Activated CD4-positive, alpha-beta T cell treated with anti-CD3 and anti-CD28 coated beads, Interleukin-2, amount 10 ng/mL, durations not matched to agents 24 days and 14 days (primary cell): Measurements from ENCODE around the gene VPS9D1. TPM values are rescaled to one million over a fixed set of nuclear protein-coding genes. Genes with fewer than 3 reads are reported as not detected.

Experiments used
- DNase-seq: peaks from one replicate; pipeline ENCODE4 v3.0.0; 2022
- H3K27ac Mint-ChIP-seq: one replicate; pipeline ENCODE4 v1.8.0; 2022; ENCODE audit warnings: mild to moderate bottlenecking, mixed read lengths
- H3K27me3 Mint-ChIP-seq: one replicate; pipeline ENCODE4 v1.8.0; 2022; ENCODE audit warnings: mixed read lengths
- H3K36me3 Mint-ChIP-seq: one replicate; pipeline ENCODE4 v1.8.0; 2022; ENCODE audit warnings: low read depth, mild to moderate bottlenecking, mixed read lengths
- H3K4me1 Mint-ChIP-seq: one replicate; pipeline ENCODE4 v1.8.0; 2021; ENCODE audit warnings: mixed read lengths
- H3K4me3 Mint-ChIP-seq: one replicate; pipeline ENCODE4 v1.8.0; 2022; ENCODE audit warnings: mild to moderate bottlenecking, moderate library complexity, mixed read lengths
- H3K9me3 Mint-ChIP-seq: one replicate; pipeline ENCODE4 v1.8.0; 2021; ENCODE audit warnings: mixed read lengths
- intact Hi-C: fragments of 100-400 bp; cut with micrococcal nuclease; formaldehyde crosslinking; loops from one replicate; pipeline ENCODE4 v1.15.1; 2023
- total RNA-seq: library from RNA; stranded (reverse); gene quantifications from 2 replicates; pipeline ENCODE4 v1.2.3, GENCODE V29; 2022

VPS9D1 gene
- total RNA-seq, 1 donor from 2014 or later = 3.9 TPM

DNA sequence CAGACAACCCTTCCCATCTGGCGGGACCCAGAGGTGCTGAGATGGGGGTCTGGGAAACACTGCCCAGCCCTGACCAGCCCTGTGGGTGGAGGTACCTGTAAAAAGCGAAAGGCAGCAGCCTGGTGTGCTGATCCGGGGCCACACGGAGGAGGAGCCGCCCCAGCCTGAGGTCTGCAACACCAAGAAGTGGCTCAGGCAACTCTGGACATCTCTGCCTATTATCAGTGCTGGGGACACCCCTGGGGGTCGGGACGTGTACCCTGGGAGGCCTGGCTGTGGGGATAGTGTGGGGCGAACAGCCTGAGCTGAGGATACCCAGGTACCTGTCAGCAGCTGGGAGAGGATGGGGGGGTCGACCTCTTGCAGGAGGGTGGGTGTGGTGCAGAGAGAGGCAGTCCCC is 18.7 kb upstream of the VPS9D1 start:
- no peaks in the 10 kb centered on the region for H3K9me3 Mint-ChIP-seq
- no peaks in the 10 kb centered on the region for H3K27me3 Mint-ChIP-seq
- H3K27ac Mint-ChIP-seq = no peak overlapping the region

DNA sequence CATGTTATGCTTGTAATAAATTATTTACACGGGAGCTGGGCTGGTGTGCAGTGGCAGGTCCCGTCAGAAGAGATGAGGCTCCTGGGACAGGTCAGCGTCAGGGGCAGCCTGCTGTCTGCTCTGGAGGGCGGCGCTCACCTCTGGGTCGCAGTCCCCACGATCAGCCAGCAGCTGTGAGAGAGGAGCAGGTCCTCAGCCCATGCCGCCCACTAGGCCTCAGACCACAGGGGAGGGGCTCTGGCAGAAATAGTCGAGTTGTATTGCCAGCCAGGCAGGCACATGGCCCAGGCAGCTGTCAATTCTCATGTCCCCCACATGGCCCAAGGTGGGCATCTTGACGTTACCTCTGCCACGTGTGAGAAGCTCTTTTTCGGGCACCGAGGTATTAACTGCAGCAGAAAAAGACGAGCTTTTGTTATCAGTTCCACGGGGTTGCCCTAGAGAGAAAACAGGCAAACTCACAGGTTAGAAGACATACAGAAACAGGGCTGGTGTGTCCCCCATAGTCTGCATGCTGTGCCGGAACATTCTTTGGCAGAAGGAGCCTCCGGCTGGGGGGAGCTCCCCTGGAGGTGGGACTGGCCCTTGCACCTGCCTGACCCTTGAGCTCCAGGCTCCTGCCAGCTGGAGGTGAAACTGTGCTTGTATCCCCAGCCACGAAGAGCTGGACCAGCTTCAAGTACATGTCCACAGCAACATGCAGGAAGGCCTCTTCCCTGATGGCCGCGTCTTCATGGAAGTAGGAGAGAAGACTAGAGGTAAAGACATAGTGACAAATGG is 18.0 kb upstream of the VPS9D1 start:
- intact Hi-C loops = no loop called here
- peaks cover 68% of the 10 kb centered on the region for H3K36me3 Mint-ChIP-seq
- peaks cover 22% of the 10 kb centered on the region for H3K4me1 Mint-ChIP-seq
- H3K27me3 Mint-ChIP-seq = no peaks in the 10 kb centered on the region
- no peak for DNase-seq
- H3K4me3 Mint-ChIP-seq = no peak overlapping the region
- no peaks in the 10 kb centered on the region for H3K9me3 Mint-ChIP-seq
- peak overlapping the region; percentile 51 for H3K27ac Mint-ChIP-seq

More for the DNA sequence above, 18.7 kb upstream of the VPS9D1 start:
- intact Hi-C loops = no loop called here
- no peak overlapping the region for H3K4me3 Mint-ChIP-seq
- peaks cover 67% of the 10 kb centered on the region for H3K36me3 Mint-ChIP-seq
- H3K4me1 Mint-ChIP-seq = peaks cover 21% of the 10 kb centered on the region
- DNase-seq = no peak

DNA sequence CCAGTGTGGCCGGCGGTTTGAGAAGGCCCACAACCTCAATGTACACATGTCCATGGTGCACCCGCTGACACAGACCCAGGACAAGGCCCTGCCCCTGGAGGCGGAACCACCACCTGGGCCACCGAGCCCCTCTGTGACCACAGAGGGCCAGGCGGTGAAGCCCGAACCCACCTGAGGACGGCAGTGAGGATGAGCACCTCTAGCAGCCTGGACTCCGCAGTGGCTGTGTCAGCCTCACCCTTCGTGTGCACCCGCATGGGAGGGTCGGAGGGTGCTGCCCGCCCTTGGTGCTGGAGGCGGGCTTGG is 17.3 kb upstream of the VPS9D1 start:
- Mint-ChIP-seq H3K27me3 (no peaks in the 10 kb centered on the region), H3K4me3 (no peak overlapping the region), H3K27ac (no peak overlapping the region), H3K9me3 (no peaks in the 10 kb centered on the region), H3K36me3 (peaks cover 70% of the 10 kb centered on the region), H3K4me1 (peaks cover 22% of the 10 kb centered on the region)
- intact Hi-C loops = no loop called here
- DNase-seq = no peak

DNA sequence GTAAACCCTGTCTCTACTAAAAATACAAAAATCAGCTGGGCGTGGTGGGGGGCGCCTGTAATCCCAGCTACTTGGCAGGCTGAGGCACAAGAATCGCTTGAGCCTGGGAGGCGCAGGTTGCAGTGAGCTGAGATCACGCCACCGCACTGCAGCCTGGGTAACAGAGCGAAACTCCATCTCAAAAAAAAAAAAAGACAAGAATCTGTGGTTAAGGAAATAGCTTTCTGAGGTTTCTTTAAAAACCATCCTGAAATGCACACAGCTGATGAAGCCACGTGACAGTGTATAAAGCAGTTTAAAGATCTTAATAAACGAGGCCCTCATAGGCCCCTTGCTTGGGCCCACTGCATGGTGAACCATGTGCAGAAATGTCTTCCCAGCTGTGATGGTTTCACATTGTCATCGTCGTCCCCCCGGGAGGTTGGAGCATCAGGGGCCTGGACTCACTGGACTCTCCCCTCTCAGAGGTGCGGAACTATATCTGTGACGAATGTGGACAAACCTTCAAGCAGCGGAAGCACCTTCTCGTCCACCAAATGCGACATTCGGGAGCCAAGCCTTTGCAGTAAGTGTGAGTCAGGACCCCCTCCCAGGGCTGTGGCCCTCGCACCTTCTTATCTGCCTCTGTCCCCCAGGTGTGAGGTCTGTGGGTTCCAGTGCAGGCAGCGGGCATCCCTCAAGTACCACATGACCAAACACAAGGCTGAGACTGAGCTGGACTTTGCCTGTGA is 16.8 kb upstream of the VPS9D1 start:
- Mint-ChIP-seq H3K9me3 (no peaks in the 10 kb centered on the region), H3K27ac (peak overlapping the region; percentile 70), H3K27me3 (no peaks in the 10 kb centered on the region), H3K36me3 (peaks cover 72% of the 10 kb centered on the region), H3K4me1 (peaks cover 20% of the 10 kb centered on the region), H3K4me3 (peak overlapping the region; percentile 32)
- DNase-seq = peak; percentile 85
- intact Hi-C loops = loop anchor here (1.0 kb wide), 1 partner anchor 16 kb away; the partner anchor contains the start of gene ZNF276

DNA sequence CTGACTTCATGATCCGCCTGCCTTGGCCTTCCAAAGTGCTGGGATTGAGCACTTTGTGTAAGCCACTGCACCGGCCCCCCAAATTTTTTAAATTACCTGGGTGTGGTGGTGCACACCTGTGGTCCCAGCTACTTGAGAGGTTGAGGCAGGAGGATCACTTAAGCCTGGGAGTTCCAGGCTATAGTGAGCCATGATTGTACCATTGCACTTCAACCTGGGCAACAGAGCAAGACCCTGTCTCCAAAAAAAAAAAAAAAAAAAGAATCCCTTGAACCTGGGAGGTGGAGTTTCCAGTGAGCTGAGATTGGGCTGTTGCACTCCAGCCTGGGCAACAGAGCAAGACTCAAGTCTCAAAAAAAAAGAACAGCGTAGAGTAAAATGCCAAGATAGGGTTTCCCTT is 15.9 kb upstream of the VPS9D1 start:
- no peak for DNase-seq
- H3K4me3 Mint-ChIP-seq = peak overlapping the region; percentile 44
- H3K4me1 Mint-ChIP-seq = peaks cover 22% of the 10 kb centered on the region
- H3K9me3 Mint-ChIP-seq = no peaks in the 10 kb centered on the region
- H3K36me3 Mint-ChIP-seq = peaks cover 77% of the 10 kb centered on the region
- peak overlapping the region; percentile 51 for H3K27ac Mint-ChIP-seq
- intact Hi-C loops = no loop called here
- no peaks in the 10 kb centered on the region for H3K27me3 Mint-ChIP-seq

DNA sequence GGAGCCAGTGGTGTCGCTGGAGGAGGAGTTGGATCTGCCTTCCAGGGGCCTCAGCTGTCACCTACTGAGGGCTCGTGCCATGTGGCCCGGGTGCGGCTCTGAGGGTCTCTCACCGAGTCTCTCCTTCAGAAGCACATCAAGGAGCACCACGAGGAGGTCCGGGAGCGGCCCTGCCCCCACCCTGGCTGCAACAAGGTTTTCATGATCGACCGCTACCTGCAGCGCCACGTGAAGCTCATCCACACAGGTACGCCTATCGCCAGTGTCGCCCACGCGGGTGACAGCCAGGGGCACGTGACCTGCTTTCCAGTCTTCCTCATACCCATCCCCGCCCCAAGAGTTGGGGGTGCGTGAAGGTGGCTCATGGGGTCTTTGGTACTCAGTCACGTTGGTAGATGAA is 13.1 kb upstream of the VPS9D1 start:
- no peak overlapping the region for H3K27ac Mint-ChIP-seq
- no peaks in the 10 kb centered on the region for H3K27me3 Mint-ChIP-seq
- DNase-seq = no peak
- H3K4me3 Mint-ChIP-seq = no peak overlapping the region
- no peaks in the 10 kb centered on the region for H3K9me3 Mint-ChIP-seq
- H3K36me3 Mint-ChIP-seq = peaks cover 76% of the 10 kb centered on the region
- peaks cover 27% of the 10 kb centered on the region for H3K4me1 Mint-ChIP-seq
- intact Hi-C loops = no loop called here

DNA sequence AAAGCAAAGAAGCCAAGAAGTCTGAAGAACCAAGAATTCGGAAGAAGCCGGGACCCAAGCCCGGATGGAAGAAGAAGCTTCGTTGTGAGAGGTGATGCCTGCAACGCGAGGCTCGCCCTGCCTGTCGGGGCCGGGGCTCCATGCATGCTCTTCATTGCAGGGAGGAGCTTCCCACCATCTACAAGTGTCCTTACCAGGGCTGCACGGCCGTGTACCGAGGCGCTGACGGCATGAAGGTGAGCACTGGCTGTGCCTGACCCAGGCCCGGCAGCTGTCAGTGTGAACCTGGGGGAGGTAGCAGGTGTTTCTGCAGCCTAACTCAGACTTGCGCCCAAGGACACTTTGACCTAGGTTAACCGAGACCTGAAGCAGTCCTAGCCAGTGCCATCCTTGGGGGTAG is 12.6 kb upstream of the VPS9D1 start:
- intact Hi-C loops = no loop called here
- H3K4me3 Mint-ChIP-seq = no peak overlapping the region
- DNase-seq = no peak
- H3K27ac Mint-ChIP-seq = no peak overlapping the region
- H3K36me3 Mint-ChIP-seq = peaks cover 74% of the 10 kb centered on the region
- peaks cover 25% of the 10 kb centered on the region for H3K4me1 Mint-ChIP-seq
- H3K27me3 Mint-ChIP-seq = no peaks in the 10 kb centered on the region
- no peaks in the 10 kb centered on the region for H3K9me3 Mint-ChIP-seq

DNA sequence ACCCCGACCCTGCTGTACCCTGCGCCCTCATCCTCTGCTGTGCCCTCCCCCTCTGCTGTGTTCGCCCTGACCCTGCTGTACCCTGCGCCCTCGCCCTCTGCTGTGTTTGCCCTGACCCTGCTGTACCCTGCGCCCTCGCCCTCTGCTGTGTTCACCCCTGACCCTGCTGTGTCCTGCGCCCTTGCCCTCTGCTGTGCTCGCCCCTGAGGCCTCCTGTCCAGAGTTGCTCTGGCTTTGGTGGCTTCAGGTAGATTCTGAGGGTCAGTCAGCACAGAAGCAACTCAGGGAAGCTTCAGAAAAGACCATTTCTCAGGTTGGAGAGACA is 12.2 kb upstream of the VPS9D1 start:
- H3K27ac Mint-ChIP-seq = no peak overlapping the region
- H3K9me3 Mint-ChIP-seq = no peaks in the 10 kb centered on the region
- H3K4me3 Mint-ChIP-seq = no peak overlapping the region
- no peak for DNase-seq
- H3K27me3 Mint-ChIP-seq = no peaks in the 10 kb centered on the region
- H3K4me1 Mint-ChIP-seq = peaks cover 24% of the 10 kb centered on the region
- H3K36me3 Mint-ChIP-seq = peaks cover 71% of the 10 kb centered on the region
- intact Hi-C loops = no loop called here

DNA sequence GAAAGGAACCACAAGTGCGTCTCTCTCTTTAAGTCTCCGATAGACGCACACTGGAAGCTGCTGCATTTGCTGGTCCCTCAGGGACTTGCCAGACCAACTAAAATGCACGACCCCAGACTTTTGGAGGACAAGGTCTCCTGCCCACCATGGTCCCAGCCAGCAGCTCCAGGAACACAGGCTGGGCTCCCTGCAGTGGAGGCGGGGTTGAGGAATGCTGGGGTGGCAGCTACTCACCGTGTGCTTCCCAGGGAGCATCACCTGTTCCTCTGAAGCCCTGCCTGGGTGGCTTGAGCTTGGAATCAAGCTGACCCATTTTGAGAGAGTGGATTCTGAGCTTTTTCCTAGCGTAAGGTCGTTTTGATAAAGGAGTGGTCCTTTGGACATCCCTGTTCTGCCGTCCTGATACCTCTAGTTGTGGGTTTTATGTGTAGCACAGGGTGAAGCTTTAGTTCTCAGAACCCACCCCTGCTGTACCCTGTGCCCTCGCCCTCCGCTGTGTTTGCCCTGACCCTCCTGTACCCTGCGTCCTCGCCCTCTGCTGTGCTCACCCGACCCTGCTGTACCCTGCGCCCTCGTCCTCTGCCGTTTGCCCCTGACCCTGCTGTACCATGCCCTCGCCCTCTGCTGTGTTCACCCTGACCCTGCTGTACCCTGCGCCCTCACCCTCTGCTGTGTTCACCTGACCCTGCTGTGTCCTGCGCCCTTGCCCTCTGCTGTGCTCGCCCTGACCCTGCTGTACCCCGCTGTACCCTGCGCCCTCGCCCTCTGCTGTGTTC is 11.6 kb upstream of the VPS9D1 start:
- H3K4me1 Mint-ChIP-seq = peaks cover 18% of the 10 kb centered on the region
- H3K27ac Mint-ChIP-seq = peak overlapping the region; percentile 12
- H3K27me3 Mint-ChIP-seq = no peaks in the 10 kb centered on the region
- H3K9me3 Mint-ChIP-seq = no peaks in the 10 kb centered on the region
- no peak overlapping the region for H3K4me3 Mint-ChIP-seq
- no peak for DNase-seq
- intact Hi-C loops = no loop called here
- peaks cover 70% of the 10 kb centered on the region for H3K36me3 Mint-ChIP-seq

DNA sequence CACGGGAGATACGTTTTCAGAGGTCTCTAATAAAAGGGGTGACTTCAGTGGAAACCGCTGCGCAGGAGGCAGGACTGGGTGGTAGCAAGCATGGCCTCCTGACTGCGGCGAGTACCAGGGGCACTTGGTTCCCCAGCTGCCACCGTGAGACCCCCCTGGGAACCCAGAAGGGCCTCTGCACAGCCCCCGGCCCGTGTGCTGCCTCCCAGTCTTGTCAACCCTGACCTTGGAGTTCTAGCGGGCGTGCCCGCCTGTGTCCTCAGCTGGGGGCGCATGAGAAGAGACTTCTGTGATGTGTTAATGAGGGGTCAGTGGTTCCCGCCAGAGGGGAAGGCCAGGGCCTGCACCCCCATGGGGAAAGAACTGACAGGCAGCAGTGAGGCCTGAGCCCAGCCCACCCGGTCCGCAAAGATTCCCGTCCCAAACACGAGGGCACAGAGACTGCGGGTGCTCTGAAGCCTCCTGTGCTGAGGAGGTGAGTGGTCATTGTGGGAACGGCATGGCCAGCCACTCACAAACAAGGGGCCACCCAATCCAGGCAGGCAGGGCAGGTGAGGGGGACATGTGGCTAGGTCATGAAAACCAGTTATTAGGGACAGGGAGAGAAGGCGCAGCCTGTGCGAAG is 10.0 kb upstream of the VPS9D1 start:
- Mint-ChIP-seq H3K9me3 (no peaks in the 10 kb centered on the region), H3K4me3 (no peak overlapping the region), H3K36me3 (peaks cover 67% of the 10 kb centered on the region), H3K27ac (no peak overlapping the region), H3K27me3 (no peaks in the 10 kb centered on the region), H3K4me1 (peaks cover 16% of the 10 kb centered on the region)
- no peak for DNase-seq
- intact Hi-C loops = no loop called here

DNA sequence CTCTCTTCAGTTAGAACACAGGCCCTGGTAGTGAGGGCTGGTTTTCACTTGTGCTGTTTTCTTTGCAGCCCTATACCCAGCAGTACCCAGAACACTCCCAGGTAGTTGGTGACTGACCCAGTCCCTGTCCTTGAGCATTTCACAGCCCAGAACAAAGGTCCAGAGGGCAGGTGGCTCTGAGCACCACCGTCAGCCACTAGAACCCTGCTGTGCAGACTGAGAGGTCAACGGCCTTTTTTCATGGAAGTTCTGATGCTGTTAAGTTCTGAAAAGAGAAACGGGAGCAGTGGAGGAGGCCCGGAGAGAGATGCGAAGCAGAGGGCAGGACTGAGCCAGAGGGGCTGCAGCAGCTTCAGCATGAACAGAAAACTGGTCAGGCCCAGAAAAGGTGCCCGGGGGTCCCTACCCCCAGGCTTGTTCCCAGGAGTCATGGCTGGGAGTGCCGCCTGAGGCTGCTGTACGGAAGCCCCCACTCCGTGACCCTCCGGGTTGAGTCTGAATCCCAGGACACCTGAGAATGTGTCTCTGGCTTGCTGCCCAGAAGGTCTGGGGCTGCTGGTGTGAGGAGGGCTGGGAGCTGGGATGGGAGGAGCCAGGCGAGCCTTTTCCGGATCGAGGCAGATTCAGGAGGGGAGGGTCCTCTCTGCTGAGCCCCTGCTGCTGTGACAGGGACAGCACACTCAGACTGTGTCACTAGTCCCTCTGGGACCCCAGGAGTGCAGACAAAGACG is 9.3 kb upstream of the VPS9D1 start:
- Mint-ChIP-seq H3K4me1 (peaks cover 14% of the 10 kb centered on the region), H3K4me3 (no peak overlapping the region), H3K36me3 (peaks cover 61% of the 10 kb centered on the region), H3K27ac (no peak overlapping the region), H3K27me3 (no peaks in the 10 kb centered on the region), H3K9me3 (no peaks in the 10 kb centered on the region)
- intact Hi-C loops = no loop called here
- no peak for DNase-seq

DNA sequence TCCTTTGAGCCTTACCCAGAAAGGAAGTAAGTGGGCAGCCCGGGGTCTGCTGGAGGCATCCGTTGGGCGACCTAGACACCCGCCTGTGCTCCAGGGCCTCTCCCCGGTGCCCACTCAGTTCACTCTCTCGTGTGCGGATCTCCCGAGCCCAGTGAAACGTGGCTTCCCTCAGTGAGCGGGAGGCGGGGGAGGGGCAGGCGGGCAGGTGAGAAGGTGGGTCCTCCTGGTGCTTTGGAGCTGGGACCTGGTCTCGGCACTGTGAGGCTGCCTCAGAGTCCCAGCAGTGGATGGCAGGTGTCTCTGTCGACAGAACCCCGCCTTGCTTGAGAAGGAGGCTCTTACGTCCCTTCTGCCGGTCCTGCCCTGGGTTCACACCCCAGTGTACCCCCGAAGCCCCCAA is 8.6 kb upstream of the VPS9D1 start:
- no peak overlapping the region for H3K27ac Mint-ChIP-seq
- H3K4me1 Mint-ChIP-seq = peaks cover 14% of the 10 kb centered on the region
- no peak overlapping the region for H3K4me3 Mint-ChIP-seq
- H3K9me3 Mint-ChIP-seq = no peaks in the 10 kb centered on the region
- intact Hi-C loops = no loop called here
- no peaks in the 10 kb centered on the region for H3K27me3 Mint-ChIP-seq
- no peak for DNase-seq
- H3K36me3 Mint-ChIP-seq = peaks cover 57% of the 10 kb centered on the region

DNA sequence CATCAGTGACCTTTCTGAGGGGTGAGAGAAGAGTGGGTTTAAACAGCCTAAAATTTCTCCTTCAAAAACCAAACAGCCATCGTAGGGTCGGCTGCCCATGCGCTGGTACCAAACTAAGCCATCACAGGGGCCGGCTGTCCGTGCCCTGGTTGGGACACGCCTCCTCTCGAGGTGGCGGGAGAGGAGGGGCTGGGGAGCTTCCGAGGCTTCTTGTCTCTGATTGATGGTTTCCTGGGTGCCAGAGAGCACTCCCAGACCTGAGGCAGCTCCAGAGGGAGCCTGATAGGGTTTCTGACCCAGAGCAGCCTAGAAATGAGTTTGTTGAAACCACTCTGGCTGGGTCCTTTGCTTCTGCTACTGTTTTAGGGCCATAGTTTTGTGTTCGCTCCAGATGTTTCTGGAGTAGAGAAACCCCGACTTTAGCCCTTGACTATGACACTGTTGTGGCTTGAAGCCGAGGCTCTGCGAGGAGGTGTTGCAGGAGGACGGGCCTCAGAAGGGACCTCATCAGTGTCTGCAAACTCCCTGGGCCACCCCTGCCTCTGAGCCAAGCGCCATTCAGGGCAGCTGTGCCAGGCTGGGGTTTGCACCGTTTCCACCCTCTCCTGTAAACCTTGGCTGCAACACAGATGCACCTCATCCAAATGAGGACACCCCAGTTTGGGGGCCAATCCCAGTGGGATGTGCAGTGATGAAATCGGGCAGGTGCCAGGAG is 6.9 kb upstream of the VPS9D1 start:
- no peak overlapping the region for H3K27ac Mint-ChIP-seq
- no peaks in the 10 kb centered on the region for H3K9me3 Mint-ChIP-seq
- no peak for DNase-seq
- H3K27me3 Mint-ChIP-seq = no peaks in the 10 kb centered on the region
- H3K4me3 Mint-ChIP-seq = peak overlapping the region; percentile 1
- peaks cover 56% of the 10 kb centered on the region for H3K36me3 Mint-ChIP-seq
- H3K4me1 Mint-ChIP-seq = peaks cover 28% of the 10 kb centered on the region
- intact Hi-C loops = no loop called here
